BLaER1 treated with 17β-estradiol and CSF1 and Interleukin-3, amounts not matched to agents 10 nM and 100 nM (cell line): ENCODE measurements around the gene CLDN6.
A peak's percentile ranks its signal among the peaks of the same experiment; 100 is the strongest.
"Not testable (repeated sequence)": the region's sequence is repeated elsewhere in the genome, so short reads cannot be mapped to it uniquely, and the experiment has no call there.

Experiments used
- H3K27ac ChIP-seq, 11 experiments: shearing (Covaris generic); formaldehyde crosslinking; 2 replicates each; pipeline ENCODE4 v1.8.1; 2022
- H3K27me3 ChIP-seq, 11 experiments: shearing (Covaris generic); formaldehyde crosslinking; 2 replicates each; pipeline ENCODE4 v1.8.1; 2022
- H3K36me3 ChIP-seq, 11 experiments: shearing (Covaris generic); formaldehyde crosslinking; 2 replicates each; pipeline ENCODE4 v1.8.1; 2022
- H3K4me1 ChIP-seq, 10 experiments: shearing (Covaris generic); formaldehyde crosslinking; 2 replicates each; pipeline ENCODE4 v1.8.1; 2022
- H3K4me2 ChIP-seq, 11 experiments: shearing (Covaris generic); formaldehyde crosslinking; 2 replicates each; pipeline ENCODE4 v1.8.1; 2022
- H3K4me3 ChIP-seq, 10 experiments: shearing (Covaris generic); formaldehyde crosslinking; 2 replicates each; pipeline ENCODE4 v1.8.1; 2022
- H3K9ac ChIP-seq, 11 experiments: shearing (Covaris generic); formaldehyde crosslinking; 2 replicates each; pipeline ENCODE4 v1.8.1; 2022
- H3K9me3 ChIP-seq, 11 experiments: shearing (Covaris generic); formaldehyde crosslinking; replicated peaks in 1 of 11; 2 replicates each; pipeline ENCODE4 v1.8.1; 2022
- H4K20me1 ChIP-seq, 11 experiments: shearing (Covaris generic); formaldehyde crosslinking; 2 replicates each; pipeline ENCODE4 v1.8.1; 2022
- Cebpa-rat ChIP-seq, 11 experiments: shearing (Covaris generic); IDR thresholded peaks; 2 replicates each; pipeline ENCODE4 v1.8.1; 2022

CLDN6 gene

GRCh38 chr16:3059723-3060242 lies 41.8 kb upstream of the CLDN6 start:
- peak overlapping the region; percentile 95 to 100 (median 99) for H3K4me2 ChIP-seq
- no peaks in the 10 kb centered on the region for H3K9me3 ChIP-seq
- no peaks in the 10 kb centered on the region for H3K27me3 ChIP-seq
- peak overlapping the region; percentile 84 to 98 (median 94) for H3K9ac ChIP-seq
- H4K20me1 ChIP-seq = peaks cover 0 to 6% (median 0%) of the 10 kb centered on the region in 11 experiments; a peak in 3 of 22 replicates
- H3K4me3 ChIP-seq = peak overlapping the region; percentile 77 to 94 (median 88)
- peak overlapping the region; percentile 75 to 96 (median 90); a peak in 21 of 22 replicates for H3K27ac ChIP-seq
- peaks cover 0 to 20% (median 0%) of the 10 kb centered on the region in 11 experiments; a peak in 4 of 22 replicates for H3K36me3 ChIP-seq
- TF ChIP-seq Cebpa-rat (IDR thresholded peaks at IDR 0.05) = no peak
- peaks cover 41 to 51% (median 48%) of the 10 kb centered on the region in 10 experiments for H3K4me1 ChIP-seq

- Histone ChIP-seq H3K4me3 (peak overlapping the region; percentile 77 to 94 (median 88)), H3K4me1 (peaks cover 44 to 57% (median 54%) of the 10 kb centered on the region in 10 experiments), H3K27ac (peak overlapping the region; percentile 79 to 96 (median 90); a peak in 21 of 22 replicates), H3K27me3 (no peaks in the 10 kb centered on the region), H3K9me3 (no peaks in the 10 kb centered on the region), H3K36me3 (peaks cover 0 to 26% (median 0%) of the 10 kb centered on the region in 11 experiments; a peak in 7 of 22 replicates), H3K4me2 (peak overlapping the region; percentile 95 to 100 (median 99)), H3K9ac (peak overlapping the region; percentile 84 to 98 (median 94)), H4K20me1 (peaks cover 0 to 6% (median 0%) of the 10 kb centered on the region in 11 experiments; a peak in 3 of 22 replicates)
- TF ChIP-seq Cebpa-rat (IDR thresholded peaks at IDR 0.05) = no peak
Observed at GRCh38 chr16:3059041-3059722, 41.2 kb upstream of the CLDN6 start.

- H3K9ac ChIP-seq = peak overlapping the region; percentile 84 to 98 (median 94)
- H3K4me1 ChIP-seq = peaks cover 52 to 65% (median 62%) of the 10 kb centered on the region in 10 experiments
- no peak for TF ChIP-seq Cebpa-rat (IDR thresholded peaks at IDR 0.05)
- no peaks in the 10 kb centered on the region for H3K9me3 ChIP-seq
- H3K4me3 ChIP-seq = peak overlapping the region; percentile 77 to 94 (median 88)
- H3K27me3 ChIP-seq = no peaks in the 10 kb centered on the region
- peaks cover 0 to 6% (median 0%) of the 10 kb centered on the region in 11 experiments; a peak in 3 of 22 replicates for H4K20me1 ChIP-seq
- H3K27ac ChIP-seq = peak overlapping the region; percentile 79 to 96 (median 90); a peak in 21 of 22 replicates
- peak overlapping the region; percentile 95 to 100 (median 99) for H3K4me2 ChIP-seq
- peaks cover 0 to 34% (median 4%) of the 10 kb centered on the region in 11 experiments; a peak in 11 of 22 replicates for H3K36me3 ChIP-seq
Observed at GRCh38 chr16:3058139-3059030, 40.4 kb upstream of the CLDN6 start.

- no peak for TF ChIP-seq Cebpa-rat (IDR thresholded peaks at IDR 0.05)
Observed at GRCh38 chr16:3057181-3058138, 39.5 kb upstream of the CLDN6 start.

GRCh38 chr16:3056336-3057180 lies 38.6 kb upstream of the CLDN6 start:
- H3K27me3 ChIP-seq = 0 out of 22 replicates have a peak, but pooled peaks cover 0 to under 1% (median 0%) of the 10 kb centered on the region in 11 experiments
- peaks cover 0 to 6% (median 0%) of the 10 kb centered on the region in 11 experiments; a peak in 3 of 22 replicates for H4K20me1 ChIP-seq
- no peak for TF ChIP-seq Cebpa-rat (IDR thresholded peaks at IDR 0.05)
- peak overlapping the region; percentile 95 to 100 (median 99) for H3K4me2 ChIP-seq
- H3K36me3 ChIP-seq = peaks cover 0 to 38% (median 4%) of the 10 kb centered on the region in 11 experiments; a peak in 11 of 22 replicates
- H3K4me3 ChIP-seq = peak overlapping the region in 5 of 10 experiments; percentile 77 to 94 (median 87); a peak in 8 of 20 replicates
- peaks cover 60 to 83% (median 79%) of the 10 kb centered on the region in 10 experiments for H3K4me1 ChIP-seq
- H3K27ac ChIP-seq = peak overlapping the region in 8 of 11 experiments; percentile 20 to 96 (median 92); a peak in 15 of 22 replicates
- H3K9ac ChIP-seq = peak overlapping the region in 7 of 11 experiments; percentile 38 to 98 (median 95); a peak in 13 of 22 replicates
- no peaks in the 10 kb centered on the region for H3K9me3 ChIP-seq

More at GRCh38 chr16:3057181-3058138, 39.5 kb upstream of the CLDN6 start:
- Histone ChIP-seq H3K4me1 (peaks cover 55 to 74% (median 70%) of the 10 kb centered on the region in 10 experiments), H4K20me1 (peaks cover 0 to 6% (median 0%) of the 10 kb centered on the region in 11 experiments; a peak in 3 of 22 replicates), H3K27ac (peak overlapping the region in 8 of 11 experiments; percentile 87 to 96 (median 92); a peak in 14 of 22 replicates), H3K36me3 (peaks cover 0 to 34% (median 4%) of the 10 kb centered on the region in 11 experiments; a peak in 11 of 22 replicates), H3K4me3 (peak overlapping the region; percentile 77 to 94 (median 88)), H3K9me3 (no peaks in the 10 kb centered on the region), H3K9ac (peak overlapping the region; percentile 84 to 98 (median 94); a peak in 20 of 22 replicates), H3K4me2 (peak overlapping the region; percentile 95 to 100 (median 99)), H3K27me3 (no peaks in the 10 kb centered on the region)

- Histone ChIP-seq H3K27ac (peak overlapping the region in 9 of 11 experiments; percentile 53 to 96 (median 92); a peak in 18 of 22 replicates), H3K4me3 (peak overlapping the region in 5 of 10 experiments; percentile 38 to 49 (median 45); a peak in 8 of 20 replicates), H3K9ac (peak overlapping the region in 9 of 11 experiments; percentile 26 to 98 (median 72); a peak in 17 of 22 replicates), H3K4me1 (peaks cover 68 to 91% (median 87%) of the 10 kb centered on the region in 10 experiments), H3K36me3 (peaks cover 0 to 42% (median 4%) of the 10 kb centered on the region in 11 experiments; a peak in 11 of 22 replicates), H3K4me2 (peak overlapping the region; percentile 84 to 100 (median 98))
- H3K9me3 ChIP-seq, H4K20me1 ChIP-seq, H3K27me3 ChIP-seq: not testable (repeated sequence)
Observed at GRCh38 chr16:3055734-3056115, 37.7 kb upstream of the CLDN6 start.
